Activated B cell treated with CpG ODN at 0.5 μM for 24 hours (primary cell): Measurements from ENCODE around the gene HOXD9. TPM values are rescaled to one million over a fixed set of nuclear protein-coding genes. Genes with fewer than 3 reads are reported as not detected.

Experiments
- ATAC-seq: fragments of 200-7000 bp; cut with Tn5 transposase; one replicate; pipeline ENCODE4 v1.10.0; 2021; ENCODE audit warnings: low read depth, mild to moderate bottlenecking, moderate library complexity
- CTCF ChIA-PET: fragments of 350-600 bp; sonication (Branson Sonifier 250); formaldehyde crosslinking; loops from one replicate; lab custom pipeline; 2021; ENCODE audit warnings: antibody characterized with exemption; lab: Charles Lee
- POLR2A ChIA-PET: fragments of 350-600 bp; sonication (Branson Sonifier 250); formaldehyde crosslinking; loops from one replicate; lab custom pipeline; 2021; ENCODE audit warnings: antibody characterized with exemption; lab: Charles Lee
- DNase-seq: peaks from one replicate; pipeline ENCODE4 v3.0.0; 2022
- H3K27ac Mint-ChIP-seq: one replicate; pipeline ENCODE4 v1.8.0; 2020; ENCODE audit warnings: mixed read lengths
- H3K27me3 Mint-ChIP-seq: one replicate; pipeline ENCODE4 v1.8.0; 2021; ENCODE audit warnings: mixed read lengths
- H3K36me3 Mint-ChIP-seq: one replicate; pipeline ENCODE4 v1.8.0; 2021; ENCODE audit warnings: low read depth, mixed read lengths
- H3K4me1 Mint-ChIP-seq: one replicate; pipeline ENCODE4 v1.8.0; 2021; ENCODE audit warnings: mixed read lengths
- H3K4me3 Mint-ChIP-seq: one replicate; pipeline ENCODE4 v1.8.0; 2020; ENCODE audit warnings: mild to moderate bottlenecking, mixed read lengths
- H3K9me3 Mint-ChIP-seq: one replicate; pipeline ENCODE4 v1.8.0; 2020; ENCODE audit warnings: mixed read lengths
- intact Hi-C: fragments of 100-400 bp; cut with micrococcal nuclease; formaldehyde crosslinking; loops from one replicate; pipeline ENCODE4 v1.15.1; 2024
- total RNA-seq: library from RNA; stranded (reverse); gene quantifications from 2 replicates; pipeline ENCODE4 v1.2.3, GENCODE V29; 2022
- TF ChIP-seq, protein P1 (sequence below): fragments of 200-600 bp; IDR thresholded peaks from one replicate; pipeline ENCODE4 v1.8.0; 2022; ENCODE audit warnings: antibody characterized with exemption, mild to moderate bottlenecking

HOXD9 gene
- total RNA-seq, 1 donor from 2014 or later, result not detected

DNA sequence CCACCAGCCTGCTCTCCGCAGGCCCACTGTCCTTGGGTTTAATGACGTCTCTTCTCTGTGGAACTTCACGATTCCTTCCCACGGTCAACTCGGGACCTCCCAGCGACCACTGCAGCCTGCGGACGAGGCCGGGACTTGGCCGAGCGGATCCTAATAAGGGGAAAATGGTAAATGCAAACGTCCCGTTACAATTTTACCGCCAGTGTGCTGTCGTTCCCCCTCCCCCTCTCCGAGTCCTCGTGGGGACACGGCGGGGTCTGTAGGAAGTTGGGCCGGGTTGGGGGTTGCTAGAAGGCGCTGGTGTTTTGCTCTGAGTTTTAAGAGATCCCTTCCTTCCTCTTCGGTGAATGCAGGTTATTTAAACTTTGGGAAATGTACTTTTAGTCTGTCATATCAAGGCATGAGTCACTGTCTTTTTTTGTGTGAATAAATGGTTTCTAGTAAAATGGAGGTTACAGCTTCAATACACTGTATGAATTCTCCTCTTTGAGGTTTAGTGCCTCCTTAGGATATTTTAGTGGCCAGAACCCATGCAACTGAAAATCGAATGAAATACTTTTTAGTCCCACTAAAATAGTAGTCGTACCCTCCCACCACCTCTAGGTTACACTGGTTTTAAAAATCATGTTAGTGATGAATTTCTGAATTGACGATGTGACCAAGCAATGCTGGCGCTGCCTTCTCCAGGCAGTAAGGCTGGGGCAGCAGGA is 13.2 kb upstream of the HOXD9 start:
- Mint-ChIP-seq H3K27me3 (peaks cover 72% of the 10 kb centered on the region), H3K36me3 (no peaks in the 10 kb centered on the region), H3K4me3 (no peak overlapping the region), H3K4me1 (peaks cover 17% of the 10 kb centered on the region), H3K27ac (no peak overlapping the region), H3K9me3 (peaks cover 3% of the 10 kb centered on the region)
- TF ChIP-seq, protein P1, sequence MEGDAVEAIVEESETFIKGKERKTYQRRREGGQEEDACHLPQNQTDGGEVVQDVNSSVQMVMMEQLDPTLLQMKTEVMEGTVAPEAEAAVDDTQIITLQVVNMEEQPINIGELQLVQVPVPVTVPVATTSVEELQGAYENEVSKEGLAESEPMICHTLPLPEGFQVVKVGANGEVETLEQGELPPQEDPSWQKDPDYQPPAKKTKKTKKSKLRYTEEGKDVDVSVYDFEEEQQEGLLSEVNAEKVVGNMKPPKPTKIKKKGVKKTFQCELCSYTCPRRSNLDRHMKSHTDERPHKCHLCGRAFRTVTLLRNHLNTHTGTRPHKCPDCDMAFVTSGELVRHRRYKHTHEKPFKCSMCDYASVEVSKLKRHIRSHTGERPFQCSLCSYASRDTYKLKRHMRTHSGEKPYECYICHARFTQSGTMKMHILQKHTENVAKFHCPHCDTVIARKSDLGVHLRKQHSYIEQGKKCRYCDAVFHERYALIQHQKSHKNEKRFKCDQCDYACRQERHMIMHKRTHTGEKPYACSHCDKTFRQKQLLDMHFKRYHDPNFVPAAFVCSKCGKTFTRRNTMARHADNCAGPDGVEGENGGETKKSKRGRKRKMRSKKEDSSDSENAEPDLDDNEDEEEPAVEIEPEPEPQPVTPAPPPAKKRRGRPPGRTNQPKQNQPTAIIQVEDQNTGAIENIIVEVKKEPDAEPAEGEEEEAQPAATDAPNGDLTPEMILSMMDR, result no peak
- ATAC-seq, result no peak
- DNase-seq, result no peak
- POLR2A ChIA-PET, result no interaction called here
- intact Hi-C loops, result no loop called here
- CTCF ChIA-PET, result no interaction called here

DNA sequence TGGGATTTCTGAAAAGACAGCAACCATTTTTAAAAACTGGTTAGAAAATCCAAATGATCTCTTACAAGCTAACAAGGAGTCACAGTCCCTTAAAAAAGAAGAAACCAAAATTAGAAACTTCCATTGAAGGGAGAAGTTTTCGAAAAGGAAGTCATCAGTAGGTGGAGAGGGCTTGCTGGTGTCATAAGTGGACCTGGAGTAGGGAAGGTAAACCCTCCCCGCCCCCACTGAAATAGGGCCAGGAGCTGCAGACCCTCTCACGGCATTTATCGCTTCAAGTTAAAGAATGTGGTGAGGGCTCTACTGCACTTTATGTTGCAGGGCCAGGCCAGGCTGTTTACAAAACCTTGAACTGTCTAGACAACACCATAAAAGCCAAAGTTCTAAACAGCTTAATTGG is 12.6 kb upstream of the HOXD9 start:
- DNase-seq (no peak), ATAC-seq (no peak)
- no peak overlapping the region for H3K4me3 Mint-ChIP-seq
- no peaks in the 10 kb centered on the region for H3K36me3 Mint-ChIP-seq
- H3K27ac Mint-ChIP-seq, result no peak overlapping the region
- peaks cover 3% of the 10 kb centered on the region for H3K9me3 Mint-ChIP-seq
- H3K27me3 Mint-ChIP-seq, result peaks cover 68% of the 10 kb centered on the region
- H3K4me1 Mint-ChIP-seq, result peaks cover 16% of the 10 kb centered on the region
- TF ChIP-seq, protein P1, result no peak
- CTCF ChIA-PET, result interaction anchor here (1.2 kb wide), 1 partner anchor 17 kb away, joined by 7 read pairs; no protein-coding TSS in a partner anchor
- POLR2A ChIA-PET, result no interaction called here
- intact Hi-C loops, result loop anchor here (2.0 kb wide), 1 partner anchor 25 kb away; no protein-coding TSS in a partner anchor

DNA sequence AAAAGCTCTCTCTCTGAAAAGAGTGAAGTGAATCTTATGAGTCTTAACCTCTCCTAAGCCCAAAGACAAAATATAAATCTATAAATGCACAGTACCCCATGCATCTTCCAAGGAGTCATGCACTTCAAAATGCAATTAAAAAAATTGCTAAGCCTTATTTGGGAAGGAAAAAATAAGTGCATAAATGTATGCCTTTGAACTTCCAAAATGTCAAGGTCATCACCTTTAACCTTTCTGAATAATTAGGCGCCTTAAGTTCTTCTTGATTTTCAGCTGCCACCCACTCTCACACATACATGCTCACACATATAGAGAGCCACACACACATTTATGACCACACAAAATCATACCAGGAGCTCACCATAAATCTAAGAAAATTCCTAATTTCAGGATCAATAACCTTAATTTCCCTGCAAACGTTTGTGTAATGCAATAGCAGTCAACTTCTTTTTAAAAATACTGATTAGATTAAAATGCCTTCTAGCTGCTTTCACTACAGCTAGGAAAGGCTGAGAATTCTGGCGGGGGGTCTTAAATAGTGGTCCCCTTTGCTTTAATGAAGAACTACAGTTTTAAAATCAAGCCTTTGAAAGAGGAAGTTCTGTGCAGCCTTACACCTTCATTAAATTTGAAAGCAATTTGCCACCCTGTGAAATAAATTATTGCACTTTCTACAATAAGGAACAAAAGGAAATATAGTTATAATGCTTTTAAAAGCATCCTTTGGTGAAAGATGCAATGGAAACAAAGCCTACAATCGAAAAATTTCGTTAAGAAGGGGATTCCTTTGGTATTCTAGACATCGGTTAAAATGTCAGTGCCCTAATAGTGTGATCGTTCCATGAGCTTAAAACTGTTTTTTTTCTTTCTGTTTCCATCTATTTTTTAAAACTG is 11.9 kb upstream of the HOXD9 start:
- DNase-seq (no peak), ATAC-seq (no peak)
- intact Hi-C loops, result loop anchor here (2.0 kb wide), 1 partner anchor 26 kb away; no protein-coding TSS in a partner anchor
- CTCF ChIA-PET, result interaction anchor here (0.8 to 1.2 kb wide), 2 partner anchors 16 to 541 kb away, joined by 3 to 7 read pairs; no protein-coding TSS in a partner anchor
- Mint-ChIP-seq H3K4me1 (peaks cover 15% of the 10 kb centered on the region), H3K36me3 (no peaks in the 10 kb centered on the region), H3K9me3 (peaks cover 3% of the 10 kb centered on the region), H3K27me3 (peaks cover 63% of the 10 kb centered on the region), H3K4me3 (no peak overlapping the region), H3K27ac (no peak overlapping the region)
- TF ChIP-seq, protein P1, result no peak
- POLR2A ChIA-PET, result no interaction called here

DNA sequence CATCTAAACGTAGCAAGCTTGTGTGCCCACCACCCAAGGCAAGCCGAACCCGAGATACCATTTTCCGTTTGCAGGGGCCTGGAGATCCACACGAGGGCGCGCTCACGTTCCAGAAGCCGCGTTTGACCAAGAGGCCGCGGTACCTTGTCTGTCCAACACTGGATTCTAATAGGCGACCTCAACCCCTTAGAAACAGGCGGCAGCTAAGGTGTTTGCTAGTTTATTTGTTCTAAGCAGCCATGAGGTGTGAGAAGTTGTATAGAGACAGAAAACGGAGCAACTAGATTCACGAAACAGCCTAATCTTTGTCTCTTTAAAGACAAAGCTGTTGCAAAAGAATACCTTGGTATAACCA is 11.2 kb upstream of the HOXD9 start:
- DNase-seq (no peak), ATAC-seq (no peak)
- ChIA-PET CTCF (interaction anchor here (0.8 to 1.2 kb wide), 2 partner anchors 16 to 540 kb away, joined by 3 to 7 read pairs; no protein-coding TSS in a partner anchor), POLR2A (no interaction called here)
- TF ChIP-seq, protein P1, result no peak
- H3K27me3 Mint-ChIP-seq, result peaks cover 62% of the 10 kb centered on the region
- intact Hi-C loops, result loop anchor here (2.0 kb wide), 1 partner anchor 26 kb away; no protein-coding TSS in a partner anchor
- H3K4me1 Mint-ChIP-seq, result peaks cover 10% of the 10 kb centered on the region
- H3K36me3 Mint-ChIP-seq, result no peaks in the 10 kb centered on the region
- H3K27ac Mint-ChIP-seq, result no peak overlapping the region
- no peak overlapping the region for H3K4me3 Mint-ChIP-seq
- peaks cover 1% of the 10 kb centered on the region for H3K9me3 Mint-ChIP-seq
